Stomach (tissue), 9 donors: ENCODE data around the gene RPP30. TPM values are rescaled to one million over a fixed set of nuclear protein-coding genes. Genes with fewer than 3 reads are reported as not detected.

Experiments
- DNase-seq, 2 donors: peaks; one replicate each; pipeline versions ENCODE4 v3.0.0 to v3.0.0-alpha.2; 2013 to 2019
- H3K27ac ChIP-seq, 5 donors: fragments of 200-600 bp in 4 of 5; sonication (generic) in 4 of 5; one replicate each; pipeline ENCODE4 v1.5.1; 2013 to 2019; ENCODE audit warnings: mild to moderate bottlenecking in 1 of 5, moderate library complexity in 1 of 5
- H3K27me3 ChIP-seq, 3 donors: fragments of 200-600 bp; sonication (generic); one replicate each; pipeline ENCODE4 v1.5.1; 2017 to 2019; ENCODE audit warnings: mixed run types in 1 of 3
- H3K36me3 ChIP-seq, 4 donors: fragments of 200-600 bp; sonication (generic); 1 replicate in 3 of 4; 2 replicates in 1 of 4; pipeline ENCODE4 v1.5.1; 2016 to 2019
- H3K4me1 ChIP-seq, 4 donors: fragments of 200-600 bp; sonication (generic); one replicate each; pipeline ENCODE4 v1.5.1; 2016 to 2019
- H3K4me3 ChIP-seq, 4 donors: fragments of 200-600 bp; sonication (generic) in 3 of 4; one replicate each; pipeline ENCODE4 v1.5.1; 2016 to 2019; ENCODE audit warnings: mild to moderate bottlenecking in 1 of 4
- H3K9me3 ChIP-seq, 4 donors: fragments of 200-600 bp; sonication (generic); one replicate each; pipeline ENCODE4 v1.5.1; 2016 to 2019
- EP300 ChIP-seq: sonication (generic); formaldehyde crosslinking; IDR thresholded peaks from one replicate; pipeline ENCODE4 v1.6.1; 2017; ENCODE audit warnings: antibody characterized with exemption
- POLR2A ChIP-seq, 4 donors: fragments of 450-650 bp; IDR thresholded peaks; one replicate each; pipeline ENCODE4 v1.6.1; 2016; ENCODE audit warnings: antibody characterized with exemption in 4 of 4, control low read depth in 2 of 4, mild to moderate bottlenecking in 1 of 4, moderate library complexity in 1 of 4
- POLR2AphosphoS5 ChIP-seq, 3 donors: sonication (generic); formaldehyde crosslinking; IDR thresholded peaks; one replicate each; pipeline ENCODE4 v1.6.1; 2016; ENCODE audit warnings: antibody characterized with exemption in 3 of 3
- WGBS, 5 donors: extraction: QIAGEN DNeasy Blood & Tissue Kit in 3 of 5; methylation state at CpG; one replicate each; pipeline versions ENCODE4 v1.1.5 to v1.1.7; 2013 to 2018; 5-methylcytosine and 5-hydroxymethylcytosine counted together
- intact Hi-C: fragments of 100-400 bp; cut with DNase I; formaldehyde crosslinking; loops from one replicate; pipeline ENCODE4 v1.15.1; 2023; ENCODE audit warnings: low total_unique reads
- polyA plus RNA-seq, 3 donors: library from polyadenylated mRNA; stranded (reverse); fragments of 200-250 nt; gene quantifications; one replicate each; pipeline ENCODE4 v1.2.3, GENCODE V29; 2013
- total RNA-seq, 5 donors: library from RNA; depleted of rRNA; stranded (reverse); fragments of >200 nt; gene quantifications; one replicate each; pipeline versions ENCODE4 v1.1.0 to v1.2.3, GENCODE V29; 2014 to 2016
- TF ChIP-seq, protein P1 (sequence below), 7 experiments: fragments of 450-650 bp in 4 of 7; fragments of 200-600 bp in 3 of 7; sonication (generic) in 3 of 7; IDR thresholded peaks; one replicate each; pipeline ENCODE4 v1.5.1; 2016 to 2019; ENCODE audit warnings: antibody characterized with exemption in 7 of 7, control low read depth in 2 of 7, mild to moderate bottlenecking in 1 of 7
- donor health status: healthy with polysubstance abuse.
- donor health status: Bipolar disorder and iron deficiency.
- donor health status: healthy.

Gene RPP30
- total and polyA plus RNA-seq, 8 donors, result 8.8 to 53.4 (median 24.1) TPM

DNA sequence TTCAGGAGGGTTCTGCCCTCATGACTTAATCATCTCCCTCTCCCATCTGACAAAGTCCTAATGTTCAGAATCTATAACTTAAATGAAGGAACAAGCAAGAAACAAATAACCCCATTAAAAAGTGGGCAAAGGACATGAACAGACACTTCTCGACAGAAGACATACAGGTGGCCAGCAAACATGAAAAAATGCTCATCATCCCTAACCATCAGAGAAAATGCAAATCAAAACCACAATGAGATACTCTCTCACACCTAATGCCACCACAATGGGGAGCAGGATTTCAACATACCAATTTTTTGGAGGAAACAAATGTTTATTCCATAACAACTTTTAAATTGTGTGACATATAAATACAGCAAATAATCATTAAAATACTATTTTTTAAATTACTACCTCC lies 11.0 kb upstream of the RPP30 start:
- Histone ChIP-seq H3K9me3 (no peaks in the 10 kb centered on the region), H3K27me3 (peaks cover 0 to 35% (median 25%) of the 10 kb centered on the region in 3 donors), H3K4me3 (no peak overlapping the region), H3K27ac (no peak overlapping the region), H3K4me1 (peaks cover 8 to 22% (median 16%) of the 10 kb centered on the region in 4 donors), H3K36me3 (no peaks in the 10 kb centered on the region)
- 62 to 84% (median 73%) methylated on average over 1 of the region's 1 CpG for WGBS, 5 donors
- no peak for DNase-seq
- intact Hi-C loops, result loop anchor here (10.0 kb wide), 1 partner anchor 106 kb away; no protein-coding TSS in a partner anchor
- TF ChIP-seq, protein P1, sequence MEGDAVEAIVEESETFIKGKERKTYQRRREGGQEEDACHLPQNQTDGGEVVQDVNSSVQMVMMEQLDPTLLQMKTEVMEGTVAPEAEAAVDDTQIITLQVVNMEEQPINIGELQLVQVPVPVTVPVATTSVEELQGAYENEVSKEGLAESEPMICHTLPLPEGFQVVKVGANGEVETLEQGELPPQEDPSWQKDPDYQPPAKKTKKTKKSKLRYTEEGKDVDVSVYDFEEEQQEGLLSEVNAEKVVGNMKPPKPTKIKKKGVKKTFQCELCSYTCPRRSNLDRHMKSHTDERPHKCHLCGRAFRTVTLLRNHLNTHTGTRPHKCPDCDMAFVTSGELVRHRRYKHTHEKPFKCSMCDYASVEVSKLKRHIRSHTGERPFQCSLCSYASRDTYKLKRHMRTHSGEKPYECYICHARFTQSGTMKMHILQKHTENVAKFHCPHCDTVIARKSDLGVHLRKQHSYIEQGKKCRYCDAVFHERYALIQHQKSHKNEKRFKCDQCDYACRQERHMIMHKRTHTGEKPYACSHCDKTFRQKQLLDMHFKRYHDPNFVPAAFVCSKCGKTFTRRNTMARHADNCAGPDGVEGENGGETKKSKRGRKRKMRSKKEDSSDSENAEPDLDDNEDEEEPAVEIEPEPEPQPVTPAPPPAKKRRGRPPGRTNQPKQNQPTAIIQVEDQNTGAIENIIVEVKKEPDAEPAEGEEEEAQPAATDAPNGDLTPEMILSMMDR (IDR thresholded peaks at IDR 0.05), result no peak
- TF ChIP-seq POLR2A (IDR thresholded peaks at IDR 0.05) (no peak), POLR2AphosphoS5 (IDR thresholded peaks at IDR 0.05) (no peak), EP300 (no peak)

DNA sequence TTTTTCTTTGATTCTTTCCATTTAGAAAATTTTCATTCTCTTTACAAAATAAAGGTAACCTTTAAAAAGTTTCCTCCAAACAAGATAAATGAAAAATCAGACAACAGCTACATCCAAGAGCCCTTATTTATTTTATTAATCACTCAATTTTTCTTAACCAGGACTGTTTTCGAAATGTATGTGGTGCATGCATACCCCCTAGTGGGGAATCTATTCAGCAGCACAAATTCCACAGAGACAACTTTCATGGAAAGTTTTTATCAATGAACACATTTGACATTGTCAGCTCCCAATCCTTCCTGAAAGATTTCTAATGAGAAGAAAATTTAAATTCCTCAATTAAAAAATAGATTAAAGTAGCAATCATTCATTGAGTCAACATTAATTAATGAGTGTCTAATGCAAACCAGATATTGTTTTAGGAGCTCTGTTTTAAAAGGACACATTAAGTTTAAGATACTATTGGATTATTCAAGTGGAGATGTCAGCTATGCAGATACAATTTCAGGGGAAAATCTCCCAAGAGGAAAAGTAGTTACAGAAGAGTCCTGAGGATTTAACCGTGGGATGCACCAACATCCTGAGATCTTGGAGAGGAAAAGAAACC lies 8.8 kb upstream of the RPP30 start:
- WGBS, 5 donors, result 22 to 37% (median 34%) methylated on average over 2 of the region's 2 CpGs
- TF ChIP-seq POLR2A (IDR thresholded peaks at IDR 0.05), result no peak
- TF ChIP-seq, protein P1 (IDR thresholded peaks at IDR 0.05), result peak in 4 of 7 experiments; percentile 45 to 61 (median 51)
- Histone ChIP-seq H3K4me3 (no peak overlapping the region), H3K4me1 (peaks cover 0 to 11% (median 8%) of the 10 kb centered on the region in 4 donors), H3K27ac (no peak overlapping the region), H3K36me3 (no peaks in the 10 kb centered on the region), H3K27me3 (peaks cover 0 to 22% (median 6%) of the 10 kb centered on the region in 3 donors), H3K9me3 (no peaks in the 10 kb centered on the region)
- DNase-seq, result peak in 1 of 2 donors; percentile 62
- intact Hi-C loops, result loop anchor here (10.0 kb wide), 1 partner anchor 108 kb away; no protein-coding TSS in a partner anchor

DNA sequence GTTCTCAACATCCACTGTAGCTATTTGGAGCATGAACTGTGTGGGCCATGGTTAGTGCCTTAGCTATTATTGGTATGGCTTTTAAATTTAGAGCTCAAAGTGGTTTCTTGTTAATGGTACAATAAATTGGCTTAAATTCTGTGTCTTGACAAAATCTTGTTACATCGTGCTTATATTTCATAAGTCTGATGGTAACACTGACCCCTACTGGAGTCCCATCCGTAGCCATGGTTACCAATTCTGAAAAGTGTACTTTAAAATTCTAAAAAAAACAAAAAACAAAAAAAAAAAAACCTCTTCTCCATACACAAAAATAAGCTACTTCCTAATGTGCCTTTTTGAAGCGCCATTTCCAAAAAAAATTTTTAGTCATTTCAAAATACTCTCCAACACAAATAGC lies 6.4 kb upstream of the RPP30 start:
- Histone ChIP-seq H3K4me3 (no peak overlapping the region), H3K4me1 (no peaks in the 10 kb centered on the region), H3K27me3 (peaks cover 0 to 21% (median 6%) of the 10 kb centered on the region in 3 donors), H3K27ac (no peak overlapping the region), H3K36me3 (no peaks in the 10 kb centered on the region), H3K9me3 (peaks cover 0 to 5% (median 0%) of the 10 kb centered on the region in 4 donors)
- WGBS, 5 donors, result 25 to 35% (median 34%) methylated on average over 3 of the region's 3 CpGs
- TF ChIP-seq POLR2A (IDR thresholded peaks at IDR 0.05), result no peak
- TF ChIP-seq, protein P1 (IDR thresholded peaks at IDR 0.05), result peak in 1 of 7 experiments; percentile 6
- intact Hi-C loops, result loop anchor here (10.0 kb wide), 1 partner anchor 111 kb away; no protein-coding TSS in a partner anchor
- peak in 1 of 2 donors; percentile 39 for DNase-seq

DNA sequence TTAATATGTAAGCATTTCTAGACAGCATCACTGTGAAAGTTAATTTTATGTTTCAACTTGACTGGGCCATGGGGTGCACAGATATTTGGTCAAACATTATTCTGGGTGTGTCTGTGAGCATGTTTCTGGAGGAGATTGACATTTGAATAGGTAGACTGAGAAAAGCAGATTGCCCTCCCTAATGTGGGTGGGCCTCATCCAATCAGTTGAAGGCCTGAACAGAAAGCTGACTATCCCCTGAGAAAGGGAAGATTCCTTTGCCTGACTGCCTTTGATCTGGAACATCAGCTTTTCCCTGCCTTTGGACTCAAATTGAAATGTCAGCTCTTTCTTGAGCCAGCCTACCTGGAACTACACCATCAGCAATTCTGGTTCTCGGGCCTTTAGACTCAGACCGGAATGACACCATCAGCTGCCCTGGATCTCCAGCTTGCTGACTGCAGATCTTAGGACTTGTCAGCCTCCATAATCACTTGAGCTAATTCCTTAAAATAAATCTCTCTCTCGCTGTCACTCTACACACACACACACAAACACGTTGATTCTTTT lies 5.7 kb upstream of the RPP30 start:
- H3K9me3 ChIP-seq, result peaks cover 0 to 5% (median 0%) of the 10 kb centered on the region in 4 donors
- intact Hi-C loops, result loop anchor here (10.0 kb wide), 1 partner anchor 111 kb away; no protein-coding TSS in a partner anchor
- H3K36me3 ChIP-seq, result no peaks in the 10 kb centered on the region
- peaks cover 0 to 4% (median 1%) of the 10 kb centered on the region in 4 donors for H3K4me1 ChIP-seq
- 81 to 90% (median 89%) methylated on average over 4 of the region's 4 CpGs for WGBS, 5 donors
- TF ChIP-seq POLR2AphosphoS5 (IDR thresholded peaks at IDR 0.05), result no peak
- TF ChIP-seq EP300, result no peak
- TF ChIP-seq POLR2A (IDR thresholded peaks at IDR 0.05), result no peak
- TF ChIP-seq, protein P1 (IDR thresholded peaks at IDR 0.05), result no peak
- peaks cover 0 to 21% (median 6%) of the 10 kb centered on the region in 3 donors for H3K27me3 ChIP-seq
- no peak overlapping the region for H3K4me3 ChIP-seq
- DNase-seq, result no peak
- H3K27ac ChIP-seq, result no peak overlapping the region
